Measurements from ENCODE around the gene ABHD12B.

- TF ChIP-seq CTCF (conservative IDR thresholded peaks at IDR 0.05) (no peak), EZH2 (IDR thresholded peaks at IDR 0.05; ENCODE audit: low read depth) (no peak)
These were observed 65.0 kb downstream of the ABHD12B start for GRCh38 chr14:50936882-50937281.

Measured in PC-9 (cell line).